HPDE6-E6E7 (cell line): ENCODE measurements around the gene MYDGF.

Source experiments
- DNase-seq: peaks from one replicate; pipeline ENCODE4 v3.0.0; 2011; ENCODE audit warnings: missing footprints; ENCODE audit errors: extremely low spot score

Gene MYDGF

GRCh38 chr19:4675346-4675745, 5.2 kb upstream of the MYDGF start:
- no peak for DNase-seq

- DNase-seq, result no peak
Measured at GRCh38 chr19:4673726-4674125, 3.6 kb upstream of the MYDGF start.

- no peak for DNase-seq
Measured at GRCh38 chr19:4673216-4673615, 3.1 kb upstream of the MYDGF start.

- DNase-seq, result peak; percentile 10
Measured at GRCh38 chr19:4671185-4671851, 1.2 kb upstream of the MYDGF start.

GRCh38 chr19:4664642-4665041, 5.5 kb downstream of the MYDGF start:
- no peak for DNase-seq

- no peak for DNase-seq
Measured at GRCh38 chr19:4662812-4663211, 7.3 kb downstream of the MYDGF start.

- no peak for DNase-seq
Measured at GRCh38 chr19:4662020-4662695, 8.0 kb downstream of the MYDGF start.

- DNase-seq, result no peak
Measured at GRCh38 chr19:4660993-4661392, 9.1 kb downstream of the MYDGF start.

- DNase-seq, result no peak
Measured at GRCh38 chr19:4660181-4660791, 9.9 kb downstream of the MYDGF start.

- DNase-seq, result no peak
Measured at GRCh38 chr19:4657835-4658234, 12.3 kb downstream of the MYDGF start.

- no peak for DNase-seq
Measured at GRCh38 chr19:4657262-4657661, 12.9 kb downstream of the MYDGF start.

GRCh38 chr19:4656102-4656501, 14.0 kb downstream of the MYDGF start:
- no peak for DNase-seq

GRCh38 chr19:4654437-4655361, 15.4 kb downstream of the MYDGF start:
- DNase-seq, result no peak

- DNase-seq, result no peak
Measured at GRCh38 chr19:4653793-4654436, 16.2 kb downstream of the MYDGF start.

- DNase-seq, result no peak
Measured at GRCh38 chr19:4652075-4652474, 18.1 kb downstream of the MYDGF start.

GRCh38 chr19:4650159-4650558, 20.0 kb downstream of the MYDGF start:
- DNase-seq, result no peak

GRCh38 chr19:4649392-4650047, 20.6 kb downstream of the MYDGF start:
- no peak for DNase-seq

GRCh38 chr19:4647676-4648644, 22.2 kb downstream of the MYDGF start:
- DNase-seq, result no peak

- DNase-seq, result no peak
Measured at GRCh38 chr19:4645718-4646117, 24.4 kb downstream of the MYDGF start.

GRCh38 chr19:4642625-4643024, 27.5 kb downstream of the MYDGF start:
- no peak for DNase-seq
